ENCODE measurements around the gene GGA2. TPM values are rescaled to one million over a fixed set of nuclear protein-coding genes. Genes with fewer than 3 reads are reported as not detected.

Gene GGA2
- total and polyA plus RNA-seq, 2 donors (not counting 1 experiment from before 2014, with no cell fraction given), result 19.5 to 29.6 TPM

DNA sequence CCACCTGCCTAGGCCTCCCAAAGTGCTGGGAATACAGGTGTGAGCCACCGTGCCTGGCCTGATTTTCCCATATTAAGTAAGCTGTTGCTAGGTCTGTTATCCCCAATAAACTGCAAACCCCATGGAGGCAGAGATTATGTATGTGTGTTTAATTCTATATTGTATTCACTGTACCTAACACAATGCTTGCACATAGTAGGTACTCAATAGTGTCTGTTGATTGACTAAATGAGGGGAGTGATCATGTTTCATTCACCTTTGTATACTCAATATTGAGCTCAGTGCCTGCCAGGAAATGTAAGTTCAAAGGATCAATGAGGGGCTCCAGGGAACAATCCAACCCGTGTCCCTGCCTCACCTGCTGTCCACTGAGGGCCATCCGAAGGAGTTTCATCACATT, 14.6 kb upstream of the GGA2 start:
- no peak overlapping the region for H3K4me3 ChIP-seq (replicated peaks in 1 of 4; ENCODE audit: control extremely low read depth in 1 of 4, insufficient read depth in 1 of 4, low read depth in 3 of 4, low read length in 4 of 4)
- no peaks in the 10 kb centered on the region for H3K9me3 ChIP-seq (ENCODE audit: control insufficient read depth, insufficient read depth, low read depth, low read length)
- H3K27ac ChIP-seq (ENCODE audit: insufficient read depth, low read length), result no peak overlapping the region
- peaks cover 13% of the 10 kb centered on the region for H3K36me3 ChIP-seq (ENCODE audit: control insufficient read depth, insufficient read depth, low read length)
- H4K20me1 ChIP-seq (ENCODE audit: control insufficient read depth, extremely low read depth, insufficient read depth, low read length), result no peaks in the 10 kb centered on the region
- DNase-seq (ENCODE audit: low read depth in 2 of 2), result no peak
- H3K79me2 ChIP-seq (ENCODE audit: control insufficient read depth, insufficient read depth, low read length), result no peaks in the 10 kb centered on the region
- no peak overlapping the region for H3K9ac ChIP-seq (ENCODE audit: insufficient read depth, low read length)
- no peaks in the 10 kb centered on the region for H3K4me1 ChIP-seq (ENCODE audit: control insufficient read depth, extremely low read depth, insufficient read depth, low read length)
- H3K27me3 ChIP-seq (ENCODE audit: control insufficient read depth, insufficient read depth, low read length), result no peaks in the 10 kb centered on the region
- no peak for TF ChIP-seq EZH2 (IDR thresholded peaks at IDR 0.05; ENCODE audit: low read length, missing control alignments)
- TF ChIP-seq, protein P1, sequence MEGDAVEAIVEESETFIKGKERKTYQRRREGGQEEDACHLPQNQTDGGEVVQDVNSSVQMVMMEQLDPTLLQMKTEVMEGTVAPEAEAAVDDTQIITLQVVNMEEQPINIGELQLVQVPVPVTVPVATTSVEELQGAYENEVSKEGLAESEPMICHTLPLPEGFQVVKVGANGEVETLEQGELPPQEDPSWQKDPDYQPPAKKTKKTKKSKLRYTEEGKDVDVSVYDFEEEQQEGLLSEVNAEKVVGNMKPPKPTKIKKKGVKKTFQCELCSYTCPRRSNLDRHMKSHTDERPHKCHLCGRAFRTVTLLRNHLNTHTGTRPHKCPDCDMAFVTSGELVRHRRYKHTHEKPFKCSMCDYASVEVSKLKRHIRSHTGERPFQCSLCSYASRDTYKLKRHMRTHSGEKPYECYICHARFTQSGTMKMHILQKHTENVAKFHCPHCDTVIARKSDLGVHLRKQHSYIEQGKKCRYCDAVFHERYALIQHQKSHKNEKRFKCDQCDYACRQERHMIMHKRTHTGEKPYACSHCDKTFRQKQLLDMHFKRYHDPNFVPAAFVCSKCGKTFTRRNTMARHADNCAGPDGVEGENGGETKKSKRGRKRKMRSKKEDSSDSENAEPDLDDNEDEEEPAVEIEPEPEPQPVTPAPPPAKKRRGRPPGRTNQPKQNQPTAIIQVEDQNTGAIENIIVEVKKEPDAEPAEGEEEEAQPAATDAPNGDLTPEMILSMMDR (conservative IDR thresholded peaks at IDR 0.05 in 1 of 2, IDR thresholded peaks at IDR 0.05 in 1 of 2; ENCODE audit: low read depth in 1 of 2, low read length in 2 of 2), result no peak
- H3K4me2 ChIP-seq (ENCODE audit: extremely low read depth, insufficient read depth, low read length), result no peak overlapping the region
- no peak overlapping the region for H2AFZ ChIP-seq (ENCODE audit: low read length)

DNA sequence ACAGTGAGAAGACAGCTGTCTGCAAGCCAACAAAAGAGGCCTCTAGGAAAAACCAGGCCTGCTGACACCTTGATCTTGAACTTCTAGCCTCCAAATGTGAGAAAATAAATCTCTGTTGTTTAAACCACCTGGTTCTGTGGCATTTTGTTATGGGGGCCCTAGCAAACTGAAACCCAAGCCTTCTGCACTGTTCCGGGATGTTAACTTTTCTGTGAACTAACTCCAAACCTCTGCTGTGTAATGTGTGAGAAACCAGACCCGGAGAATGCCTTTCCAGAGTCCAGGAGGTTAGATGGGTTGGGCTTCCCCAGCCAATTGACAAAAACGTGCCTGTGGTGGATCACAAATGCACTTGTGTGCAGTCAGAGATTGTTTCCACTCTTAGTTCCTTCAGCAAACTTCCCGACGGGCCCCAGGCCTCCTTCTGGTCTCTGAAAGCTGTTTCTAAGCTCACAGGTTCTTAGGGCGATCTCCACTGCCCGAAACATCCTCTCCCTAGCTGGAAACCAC, 13.6 kb upstream of the GGA2 start:
- Histone ChIP-seq H3K36me3 (ENCODE audit: control insufficient read depth, insufficient read depth, low read length) (peaks cover 13% of the 10 kb centered on the region), H3K27me3 (ENCODE audit: control insufficient read depth, insufficient read depth, low read length) (no peaks in the 10 kb centered on the region), H3K79me2 (ENCODE audit: control insufficient read depth, insufficient read depth, low read length) (no peaks in the 10 kb centered on the region), H3K4me1 (ENCODE audit: control insufficient read depth, extremely low read depth, insufficient read depth, low read length) (no peaks in the 10 kb centered on the region), H3K4me3 (replicated peaks in 1 of 4; ENCODE audit: control extremely low read depth in 1 of 4, insufficient read depth in 1 of 4, low read depth in 3 of 4, low read length in 4 of 4) (no peak overlapping the region), H3K27ac (ENCODE audit: insufficient read depth, low read length) (no peak overlapping the region), H3K9ac (ENCODE audit: insufficient read depth, low read length) (no peak overlapping the region), H3K9me3 (ENCODE audit: control insufficient read depth, insufficient read depth, low read depth, low read length) (no peaks in the 10 kb centered on the region), H2AFZ (ENCODE audit: low read length) (no peak overlapping the region), H3K4me2 (ENCODE audit: extremely low read depth, insufficient read depth, low read length) (no peak overlapping the region), H4K20me1 (ENCODE audit: control insufficient read depth, extremely low read depth, insufficient read depth, low read length) (no peaks in the 10 kb centered on the region)
- TF ChIP-seq, protein P1 (conservative IDR thresholded peaks at IDR 0.05 in 1 of 2, IDR thresholded peaks at IDR 0.05 in 1 of 2; ENCODE audit: low read depth in 1 of 2, low read length in 2 of 2), result no peak
- TF ChIP-seq EZH2 (IDR thresholded peaks at IDR 0.05; ENCODE audit: low read length, missing control alignments), result no peak
- no peak for DNase-seq (ENCODE audit: low read depth in 2 of 2)

DNA sequence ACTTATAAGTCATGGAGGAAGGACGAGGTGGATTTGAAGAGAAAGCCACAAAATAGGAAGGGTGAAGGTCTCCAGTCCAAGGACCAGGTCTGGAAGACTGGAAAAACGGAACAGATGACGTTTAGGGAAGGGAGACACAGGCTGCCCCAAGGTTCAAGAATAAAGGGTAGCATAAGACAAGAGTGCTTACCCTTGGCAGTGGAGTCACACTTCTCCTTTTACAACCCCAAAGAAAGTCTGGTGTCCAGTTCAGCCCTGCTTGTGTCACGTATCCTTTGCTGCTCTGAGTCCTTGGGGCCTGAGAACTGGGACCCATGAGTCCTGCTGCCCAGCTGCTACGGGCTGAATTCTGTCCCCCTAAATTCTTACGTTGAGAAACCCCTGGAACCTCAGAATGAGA, 13.0 kb upstream of the GGA2 start:
- Histone ChIP-seq H3K36me3 (ENCODE audit: control insufficient read depth, insufficient read depth, low read length) (peaks cover 12% of the 10 kb centered on the region), H3K27ac (ENCODE audit: insufficient read depth, low read length) (no peak overlapping the region), H3K79me2 (ENCODE audit: control insufficient read depth, insufficient read depth, low read length) (no peaks in the 10 kb centered on the region), H3K4me3 (replicated peaks in 1 of 4; ENCODE audit: control extremely low read depth in 1 of 4, insufficient read depth in 1 of 4, low read depth in 3 of 4, low read length in 4 of 4) (no peak overlapping the region), H3K4me2 (ENCODE audit: extremely low read depth, insufficient read depth, low read length) (no peak overlapping the region), H3K27me3 (ENCODE audit: control insufficient read depth, insufficient read depth, low read length) (no peaks in the 10 kb centered on the region), H2AFZ (ENCODE audit: low read length) (no peak overlapping the region), H3K4me1 (ENCODE audit: control insufficient read depth, extremely low read depth, insufficient read depth, low read length) (no peaks in the 10 kb centered on the region), H3K9me3 (ENCODE audit: control insufficient read depth, insufficient read depth, low read depth, low read length) (no peaks in the 10 kb centered on the region), H4K20me1 (ENCODE audit: control insufficient read depth, extremely low read depth, insufficient read depth, low read length) (no peaks in the 10 kb centered on the region), H3K9ac (ENCODE audit: insufficient read depth, low read length) (no peak overlapping the region)
- TF ChIP-seq, protein P1 (conservative IDR thresholded peaks at IDR 0.05 in 1 of 2, IDR thresholded peaks at IDR 0.05 in 1 of 2; ENCODE audit: low read depth in 1 of 2, low read length in 2 of 2), result no peak
- no peak for TF ChIP-seq EZH2 (IDR thresholded peaks at IDR 0.05; ENCODE audit: low read length, missing control alignments)
- DNase-seq (ENCODE audit: low read depth in 2 of 2), result no peak
